CD8-positive, alpha-beta memory T cell (primary cell): ENCODE measurements around the gene CELF2. TPM values are rescaled to one million over a fixed set of nuclear protein-coding genes. Genes with fewer than 3 reads are reported as not detected.

Experiments used
- CTCF ChIA-PET: fragments of 350-600 bp; sonication (Branson Sonifier 250); formaldehyde crosslinking; loops from one replicate; lab custom pipeline; 2021; ENCODE audit warnings: antibody characterized with exemption; lab: Charles Lee
- POLR2A ChIA-PET: fragments of 350-600 bp; sonication (Branson Sonifier 250); formaldehyde crosslinking; loops from one replicate; lab custom pipeline; 2021; ENCODE audit warnings: antibody characterized with exemption; lab: Charles Lee
- DNase-seq, 5 donors: peaks; one replicate each; pipeline versions ENCODE4 v3.0.0 to v3.0.0-alpha.2; 2020 to 2022; ENCODE audit warnings: mixed read lengths in 1 of 5
- H3K27ac ChIP-seq: one replicate; pipeline ENCODE4 v1.7.0; 2013; ENCODE audit warnings: low read depth, mild to moderate bottlenecking, low read length, moderate library complexity
- H3K27me3 ChIP-seq: 2 replicates; pipeline ENCODE4 v1.7.0; 2013; ENCODE audit warnings: low read length, mild to moderate bottlenecking; ENCODE audit not compliant: insufficient read depth, poor library complexity, severe bottlenecking
- H3K36me3 ChIP-seq: 2 replicates; pipeline ENCODE4 v1.7.0; 2013; ENCODE audit warnings: mild to moderate bottlenecking, low read length, moderate library complexity; ENCODE audit not compliant: insufficient read depth
- H3K4me1 ChIP-seq: 2 replicates; pipeline ENCODE4 v1.7.0; 2013; ENCODE audit warnings: mild to moderate bottlenecking, low read length, moderate library complexity; ENCODE audit not compliant: insufficient read depth
- H3K4me3 ChIP-seq: 2 replicates; pipeline ENCODE4 v1.7.0; 2013; ENCODE audit warnings: mild to moderate bottlenecking, low read length
- H3K9me3 ChIP-seq: 2 replicates; pipeline ENCODE4 v1.7.0; 2013; ENCODE audit warnings: mild to moderate bottlenecking, low read length
- H3K27ac Mint-ChIP-seq, 8 donors: one replicate each; pipeline ENCODE4 v1.8.0; 2020 to 2021; ENCODE audit warnings: mixed read lengths in 8 of 8, mild to moderate bottlenecking in 6 of 8, inconsistent platforms in 3 of 8, moderate library complexity in 3 of 8
- H3K27me3 Mint-ChIP-seq, 2 donors: one replicate each; pipeline ENCODE4 v1.8.0; 2020 to 2021; ENCODE audit warnings: mixed read lengths in 2 of 2, mild to moderate bottlenecking in 1 of 2, moderate library complexity in 1 of 2
- H3K36me3 Mint-ChIP-seq, 3 donors: one replicate each; pipeline ENCODE4 v1.8.0; 2020 to 2021; ENCODE audit warnings: mixed read lengths in 3 of 3, inconsistent platforms in 1 of 3, mild to moderate bottlenecking in 1 of 3
- H3K4me1 Mint-ChIP-seq, 3 donors: one replicate each; pipeline ENCODE4 v1.8.0; 2020 to 2021; ENCODE audit warnings: mixed read lengths in 3 of 3, inconsistent platforms in 1 of 3, mild to moderate bottlenecking in 1 of 3
- H3K4me3 Mint-ChIP-seq, 7 donors: one replicate each; pipeline ENCODE4 v1.8.0; 2020 to 2021; ENCODE audit warnings: mixed read lengths in 7 of 7, mild to moderate bottlenecking in 6 of 7, moderate library complexity in 4 of 7, inconsistent platforms in 2 of 7
- H3K9me3 Mint-ChIP-seq, 5 donors: one replicate each; pipeline ENCODE4 v1.8.0; 2020 to 2022; ENCODE audit warnings: mixed read lengths in 5 of 5, mild to moderate bottlenecking in 3 of 5, moderate library complexity in 2 of 5, inconsistent platforms in 1 of 5
- polyA plus RNA-seq: library from polyadenylated mRNA; unstranded; fragments of 300-500 nt; fragmentation: Illumina TruSeq; gene quantifications from one replicate; pipeline ENCODE4 v1.2.3, GENCODE V29; 2021
- total RNA-seq, 2 experiments: library from RNA; stranded (reverse); gene quantifications; one replicate each; pipeline ENCODE4 v1.2.3, GENCODE V29; 2021

The CELF2 gene
- total and polyA plus RNA-seq, 3 experiments from 2014 or later = 154 to 166 (median 155) TPM

DNA sequence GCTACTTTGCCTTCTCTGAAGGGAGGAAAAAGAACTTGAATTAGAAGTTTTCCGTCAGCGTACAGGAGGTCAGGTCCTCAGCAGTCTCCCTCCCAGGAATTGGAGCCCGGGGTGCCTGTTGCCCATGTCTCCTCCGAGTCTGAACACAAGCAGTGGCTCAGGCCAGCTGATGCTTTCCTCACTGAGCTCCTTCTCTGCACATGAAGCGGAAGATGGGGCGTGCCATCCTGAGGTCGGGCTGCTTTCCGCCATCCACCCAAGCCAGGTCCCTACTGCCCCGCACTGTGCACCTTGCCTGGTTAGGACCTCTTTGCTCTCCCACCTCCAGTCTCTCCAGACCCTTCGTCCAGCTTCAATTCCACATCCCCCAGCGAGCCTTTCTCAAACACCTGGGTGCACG lies 237.5 kb downstream of the CELF2 start:
- no peak for DNase-seq
- CTCF ChIA-PET = no interaction called here
- Histone ChIP-seq H3K27ac (no peak overlapping the region), H3K4me1 (peaks cover 10% of the 10 kb centered on the region), H3K9me3 (no peaks in the 10 kb centered on the region), H3K36me3 (peaks cover 58% of the 10 kb centered on the region), H3K4me3 (no peak overlapping the region), H3K27me3 (no peaks in the 10 kb centered on the region)
- H3K36me3 Mint-ChIP-seq = peaks cover 7 to 98% (median 28%) of the 10 kb centered on the region in 3 donors
- H3K9me3 Mint-ChIP-seq = no peaks in the 10 kb centered on the region
- H3K4me1 Mint-ChIP-seq = peaks cover 60 to 75% (median 62%) of the 10 kb centered on the region in 3 donors
- H3K4me3 Mint-ChIP-seq = no peak overlapping the region
- POLR2A ChIA-PET = interaction anchor here (1.4 kb wide), 1 partner anchor 106 kb away, joined by 3 read pairs; no protein-coding TSS in a partner anchor
- H3K27me3 Mint-ChIP-seq = peaks cover 0 to 3% of the 10 kb centered on the region in 2 donors
- peak overlapping the region in 6 of 8 donors; percentile 39 to 95 (median 80) for H3K27ac Mint-ChIP-seq

DNA sequence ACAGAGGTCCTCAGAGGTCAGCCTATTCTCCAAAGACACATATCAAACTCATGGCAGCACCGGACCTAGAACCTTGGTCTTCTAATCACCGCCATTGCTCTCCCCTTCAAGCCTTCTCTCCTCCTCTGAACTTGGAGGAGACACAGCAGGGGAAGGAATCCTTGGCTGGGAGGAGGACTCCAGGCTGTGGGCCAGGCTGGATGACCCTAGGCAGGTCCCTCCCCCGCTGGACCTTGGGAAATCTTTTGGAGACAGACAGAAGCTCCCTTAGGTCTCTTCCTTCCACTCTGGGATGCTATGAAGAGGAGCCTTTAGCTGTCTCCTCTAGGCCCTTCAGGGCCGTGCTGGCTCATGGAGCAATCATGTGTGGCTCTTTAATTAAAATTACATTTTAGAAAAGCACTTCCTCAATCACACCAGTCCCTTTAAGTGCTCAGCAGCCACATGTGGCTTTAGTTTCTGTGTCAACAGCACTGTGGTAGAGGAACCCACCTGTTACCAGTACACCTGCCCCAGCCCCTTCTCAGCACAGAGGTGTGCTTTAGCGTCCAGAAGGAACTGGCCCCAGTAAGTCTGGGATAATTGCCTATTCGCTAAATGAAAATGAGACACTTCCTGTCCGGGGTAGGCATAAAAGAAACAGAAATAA lies 238.2 kb downstream of the CELF2 start:
- Mint-ChIP-seq H3K27ac (peak overlapping the region; percentile 35 to 95 (median 76)), H3K27me3 (peaks cover 0 to 3% of the 10 kb centered on the region in 2 donors), H3K4me3 (no peak overlapping the region), H3K36me3 (peaks cover 7 to 99% (median 24%) of the 10 kb centered on the region in 3 donors), H3K4me1 (peaks cover 59 to 75% (median 68%) of the 10 kb centered on the region in 3 donors), H3K9me3 (no peaks in the 10 kb centered on the region)
- ChIA-PET CTCF (no interaction called here), POLR2A (interaction anchor here (1.4 kb wide), 1 partner anchor 106 kb away, joined by 3 read pairs; no protein-coding TSS in a partner anchor)
- no peaks in the 10 kb centered on the region for H3K27me3 ChIP-seq
- no peak overlapping the region for H3K27ac ChIP-seq
- H3K9me3 ChIP-seq = no peaks in the 10 kb centered on the region
- peaks cover 10% of the 10 kb centered on the region for H3K4me1 ChIP-seq
- H3K4me3 ChIP-seq = no peak overlapping the region
- DNase-seq = no peak
- peaks cover 56% of the 10 kb centered on the region for H3K36me3 ChIP-seq

DNA sequence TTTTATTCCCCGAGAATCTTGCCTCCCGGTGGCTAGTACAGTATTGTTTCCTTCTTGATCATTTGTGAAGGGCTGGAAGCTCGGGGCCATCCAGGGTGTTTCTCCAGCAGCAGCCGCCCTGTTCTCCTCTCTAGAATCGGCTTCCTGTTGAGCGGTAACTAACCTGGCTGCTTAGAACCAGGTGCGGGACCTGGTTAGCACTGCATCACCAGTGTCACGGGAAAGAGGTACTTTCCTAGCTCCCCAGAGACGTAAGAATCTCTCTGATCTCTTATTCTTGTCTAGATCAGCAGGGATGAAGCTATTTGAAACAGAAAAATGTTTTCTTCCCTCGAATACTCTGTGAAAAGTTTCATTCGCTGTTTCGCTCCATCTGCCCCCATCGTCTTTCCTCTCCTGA lies 239.2 kb downstream of the CELF2 start:
- Histone ChIP-seq H3K4me3 (no peak overlapping the region), H3K27ac (no peak overlapping the region), H3K27me3 (no peaks in the 10 kb centered on the region), H3K36me3 (peaks cover 61% of the 10 kb centered on the region), H3K4me1 (peaks cover 16% of the 10 kb centered on the region), H3K9me3 (no peaks in the 10 kb centered on the region)
- ChIA-PET CTCF (interaction anchor here (1.1 kb wide), 1 partner anchor 144 kb away, joined by 3 read pairs; no protein-coding TSS in a partner anchor), POLR2A (no interaction called here)
- Mint-ChIP-seq H3K4me1 (peaks cover 67 to 81% (median 78%) of the 10 kb centered on the region in 3 donors), H3K27ac (peak overlapping the region in 6 of 8 donors; percentile 14 to 95 (median 72)), H3K36me3 (peaks cover 11 to 99% (median 26%) of the 10 kb centered on the region in 3 donors), H3K4me3 (no peak overlapping the region), H3K9me3 (no peaks in the 10 kb centered on the region), H3K27me3 (peaks cover 0 to 3% of the 10 kb centered on the region in 2 donors)
- no peak for DNase-seq

- peaks cover 74 to 87% (median 85%) of the 10 kb centered on the region in 3 donors for H3K4me1 Mint-ChIP-seq
- Histone ChIP-seq H3K27me3 (no peaks in the 10 kb centered on the region), H3K27ac (no peak overlapping the region), H3K4me3 (no peak overlapping the region), H3K9me3 (no peaks in the 10 kb centered on the region), H3K4me1 (peaks cover 22% of the 10 kb centered on the region), H3K36me3 (peaks cover 61% of the 10 kb centered on the region)
- DNase-seq = no peak
- CTCF ChIA-PET = interaction anchor here (1.1 kb wide), 1 partner anchor 144 kb away, joined by 3 read pairs; no protein-coding TSS in a partner anchor
- H3K27ac Mint-ChIP-seq = peak overlapping the region; percentile 45 to 95 (median 77)
- no peaks in the 10 kb centered on the region for H3K9me3 Mint-ChIP-seq
- peaks cover 0 to 3% of the 10 kb centered on the region in 2 donors for H3K27me3 Mint-ChIP-seq
- POLR2A ChIA-PET = no interaction called here
- H3K4me3 Mint-ChIP-seq = peak overlapping the region in 1 of 7 donors; percentile 12
- peaks cover 12 to 99% (median 28%) of the 10 kb centered on the region in 3 donors for H3K36me3 Mint-ChIP-seq
Observed at GRCh38 chr10:11257440-11258090, 239.9 kb downstream of the CELF2 start.

DNA sequence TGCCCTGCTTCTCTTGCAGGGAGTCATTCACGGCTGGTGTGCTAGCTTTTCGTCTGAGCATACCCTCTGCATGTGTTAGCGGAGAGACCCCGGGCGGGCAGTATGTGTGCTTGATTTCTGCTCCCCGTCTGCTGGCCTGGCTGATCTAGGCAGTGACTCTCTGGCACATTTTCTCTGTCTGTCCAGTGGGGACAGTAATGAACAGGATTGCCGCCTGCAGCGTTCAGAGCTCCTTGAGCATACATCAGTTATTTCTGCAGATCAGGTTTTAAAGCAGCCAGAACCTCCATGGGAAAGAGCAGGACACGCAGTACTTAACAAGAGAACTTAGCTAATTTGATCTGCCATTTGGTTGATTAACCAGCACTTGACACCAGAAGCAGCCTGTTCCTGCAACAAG lies 242.5 kb downstream of the CELF2 start:
- Histone ChIP-seq H3K36me3 (peaks cover 61% of the 10 kb centered on the region), H3K4me1 (peaks cover 40% of the 10 kb centered on the region), H3K4me3 (no peak overlapping the region), H3K27ac (no peak overlapping the region), H3K9me3 (no peaks in the 10 kb centered on the region), H3K27me3 (no peaks in the 10 kb centered on the region)
- Mint-ChIP-seq H3K27me3 (peaks cover 0 to 2% of the 10 kb centered on the region in 2 donors), H3K27ac (peak overlapping the region in 7 of 8 donors; percentile 9 to 95 (median 61)), H3K9me3 (no peaks in the 10 kb centered on the region), H3K4me3 (no peak overlapping the region), H3K36me3 (peaks cover 12 to 98% (median 28%) of the 10 kb centered on the region in 3 donors), H3K4me1 (peaks cover 80 to 92% (median 89%) of the 10 kb centered on the region in 3 donors)
- POLR2A ChIA-PET = no interaction called here
- no peak for DNase-seq
- CTCF ChIA-PET = no interaction called here

- Mint-ChIP-seq H3K4me1 (peaks cover 82 to 97% (median 90%) of the 10 kb centered on the region in 3 donors), H3K4me3 (peak overlapping the region in 3 of 7 donors; percentile 13 to 52 (median 47)), H3K27me3 (peaks cover 0 to 2% of the 10 kb centered on the region in 2 donors), H3K27ac (peak overlapping the region in 7 of 8 donors; percentile 44 to 95 (median 76)), H3K36me3 (peaks cover 12 to 97% (median 24%) of the 10 kb centered on the region in 3 donors), H3K9me3 (no peaks in the 10 kb centered on the region)
- Histone ChIP-seq H3K9me3 (no peaks in the 10 kb centered on the region), H3K36me3 (peaks cover 62% of the 10 kb centered on the region), H3K4me3 (no peak overlapping the region), H3K27ac (no peak overlapping the region), H3K4me1 (peaks cover 40% of the 10 kb centered on the region), H3K27me3 (no peaks in the 10 kb centered on the region)
- ChIA-PET POLR2A (no interaction called here), CTCF (interaction anchor here (0.6 to 2.3 kb wide), 2 partner anchors 9 to 216 kb away, joined by 3 to 7 read pairs; no protein-coding TSS in a partner anchor)
- no peak for DNase-seq
Observed at GRCh38 chr10:11261143-11261542, 243.5 kb downstream of the CELF2 start.

DNA sequence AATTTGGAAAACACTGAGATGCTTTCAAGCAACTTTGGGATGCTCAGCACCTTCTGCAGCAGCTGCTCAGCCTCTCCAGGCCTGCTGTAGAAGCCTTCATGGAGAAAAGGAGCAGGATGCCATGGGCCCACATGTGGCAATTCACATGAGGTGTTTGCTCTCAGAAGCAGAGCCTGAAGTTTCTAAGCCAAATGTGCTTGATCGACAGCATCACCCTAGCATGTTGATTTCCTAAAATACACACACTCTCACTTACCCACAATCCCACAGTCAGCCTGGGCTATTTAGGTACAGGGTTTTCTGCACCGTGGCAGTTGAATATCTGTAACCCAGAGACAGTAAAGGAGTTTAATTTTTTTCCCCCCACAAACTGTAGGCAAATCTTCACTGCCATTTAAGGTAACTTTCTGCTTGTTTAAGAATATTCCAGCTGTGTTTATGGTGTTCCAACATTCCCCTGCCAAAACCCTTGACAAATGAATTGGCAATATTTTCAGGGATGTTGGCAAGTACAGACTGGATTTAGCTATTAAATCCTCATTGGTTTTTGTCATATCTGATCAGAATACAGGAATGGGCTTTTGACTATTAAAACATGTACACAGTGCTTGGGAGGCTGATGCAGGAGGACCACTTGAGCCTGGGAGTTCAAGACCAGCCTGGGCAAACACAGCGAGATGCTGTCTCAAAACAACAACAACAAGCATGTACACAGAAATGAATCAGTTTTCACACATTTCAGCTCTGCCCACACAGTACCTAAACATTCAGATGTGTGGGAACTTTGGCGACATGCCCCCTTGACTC lies 244.2 kb downstream of the CELF2 start:
- Mint-ChIP-seq H3K9me3 (no peaks in the 10 kb centered on the region), H3K4me3 (peak overlapping the region in 2 of 7 donors; percentile 13 to 47), H3K36me3 (peaks cover 12 to 98% (median 27%) of the 10 kb centered on the region in 3 donors), H3K27ac (peak overlapping the region; percentile 44 to 95 (median 85)), H3K27me3 (peaks cover 0 to 2% of the 10 kb centered on the region in 2 donors), H3K4me1 (peaks cover 84 to 97% (median 96%) of the 10 kb centered on the region in 3 donors)
- Histone ChIP-seq H3K27ac (no peak overlapping the region), H3K4me1 (peaks cover 36% of the 10 kb centered on the region), H3K9me3 (no peaks in the 10 kb centered on the region), H3K4me3 (no peak overlapping the region), H3K27me3 (no peaks in the 10 kb centered on the region), H3K36me3 (peaks cover 66% of the 10 kb centered on the region)
- POLR2A ChIA-PET = no interaction called here
- no peak for DNase-seq
- CTCF ChIA-PET = interaction anchor here (0.9 to 2.3 kb wide), 2 partner anchors 9 to 13 kb away, joined by 3 to 7 read pairs; no protein-coding TSS in a partner anchor
